Urinary bladder (tissue), 4 donors: ENCODE measurements around the gene ENOSF1. TPM values are rescaled to one million over a fixed set of nuclear protein-coding genes. Genes with fewer than 3 reads are reported as not detected.

Experiments
- DNase-seq: peaks from one replicate; pipeline ENCODE4 v3.0.0-alpha.2; 2015; ENCODE audit errors: extremely low spot score
- H3K27ac ChIP-seq: one replicate; pipeline ENCODE4 v1.5.1; 2013; ENCODE audit warnings: low read depth, mild to moderate bottlenecking, moderate library complexity
- H3K36me3 ChIP-seq: one replicate; pipeline ENCODE4 v1.6.1; 2013; ENCODE audit warnings: mild to moderate bottlenecking, moderate library complexity; ENCODE audit not compliant: insufficient read depth
- H3K4me1 ChIP-seq: one replicate; pipeline ENCODE4 v1.6.1; 2013; ENCODE audit warnings: mild to moderate bottlenecking, moderate library complexity; ENCODE audit not compliant: insufficient read depth
- H3K4me3 ChIP-seq: one replicate; pipeline ENCODE4 v1.5.1; 2013; ENCODE audit warnings: low read depth, low read length
- WGBS: extraction: QIAGEN DNeasy Blood & Tissue Kit; methylation state at CpG from one replicate; pipeline ENCODE4 v1.1.7; 2013; 5-methylcytosine and 5-hydroxymethylcytosine counted together
- polyA plus RNA-seq: library from polyadenylated mRNA; stranded (reverse); fragments of 200-250 nt; gene quantifications from one replicate; pipeline ENCODE4 v1.2.3, GENCODE V29; 2013
- total RNA-seq: library from RNA; depleted of rRNA; stranded (reverse); fragments of >200 nt; gene quantifications from one replicate; pipeline ENCODE4 v1.2.3, GENCODE V29; 2014
- donor health status: healthy with polysubstance abuse.
- donor health status: healthy.

ENOSF1 gene
- total and polyA plus RNA-seq, 2 donors, result 26.3 to 53.0 TPM

- H3K4me3 ChIP-seq, result no peak overlapping the region
- 94% methylated on average over 4 of the region's 4 CpGs for WGBS
- peaks cover 2% of the 10 kb centered on the region for H3K36me3 ChIP-seq
- DNase-seq, result no peak
- no peak overlapping the region for H3K27ac ChIP-seq
- no peaks in the 10 kb centered on the region for H3K4me1 ChIP-seq
These were observed 4.6 kb upstream of the ENOSF1 start for GRCh38 chr18:717003-717402.

- WGBS, result 77% methylated on average over 1 of the region's 1 CpG
- Histone ChIP-seq H3K4me3 (no peak overlapping the region), H3K27ac (no peak overlapping the region), H3K4me1 (no peaks in the 10 kb centered on the region), H3K36me3 (peaks cover 2% of the 10 kb centered on the region)
- DNase-seq, result no peak
These were observed 3.2 kb upstream of the ENOSF1 start for GRCh38 chr18:715626-716025.

- Histone ChIP-seq H3K27ac (peak overlapping the region; percentile 11), H3K36me3 (no peaks in the 10 kb centered on the region), H3K4me1 (no peaks in the 10 kb centered on the region), H3K4me3 (no peak overlapping the region)
- DNase-seq, result no peak
- 83% methylated on average over 23 of the region's 23 CpGs for WGBS
These were observed 683 bp upstream of the ENOSF1 start for GRCh38 chr18:713135-713490.

- no peaks in the 10 kb centered on the region for H3K36me3 ChIP-seq
- WGBS, result under 1% methylated on average over 42 of the region's 42 CpGs
- DNase-seq, result peak; percentile 45
- H3K4me3 ChIP-seq, result peak overlapping the region; percentile 69
- no peaks in the 10 kb centered on the region for H3K4me1 ChIP-seq
- peak overlapping the region; percentile 72 for H3K27ac ChIP-seq
These were observed 601 bp downstream of the ENOSF1 start for GRCh38 chr18:711657-712400.

- no peak for DNase-seq
- 10% methylated on average over 8 of the region's 8 CpGs for WGBS
- H3K4me1 ChIP-seq, result no peaks in the 10 kb centered on the region
- H3K27ac ChIP-seq, result no peak overlapping the region
- no peaks in the 10 kb centered on the region for H3K36me3 ChIP-seq
- H3K4me3 ChIP-seq, result peak overlapping the region; percentile 69
These were observed 1.1 kb downstream of the ENOSF1 start for GRCh38 chr18:711310-711656.

- Histone ChIP-seq H3K27ac (no peak overlapping the region), H3K4me1 (no peaks in the 10 kb centered on the region), H3K4me3 (no peak overlapping the region), H3K36me3 (no peaks in the 10 kb centered on the region)
- 78% methylated on average over 3 of the region's 3 CpGs for WGBS
- no peak for DNase-seq
These were observed 1.8 kb downstream of the ENOSF1 start for GRCh38 chr18:710418-711300.

- WGBS, result 77% methylated on average over 1 of the region's 1 CpG
- Histone ChIP-seq H3K27ac (no peak overlapping the region), H3K4me3 (no peak overlapping the region), H3K4me1 (no peaks in the 10 kb centered on the region), H3K36me3 (peaks cover 1% of the 10 kb centered on the region)
- DNase-seq, result no peak
These were observed 2.7 kb downstream of the ENOSF1 start for GRCh38 chr18:709771-710170.

- H3K36me3 ChIP-seq, result peaks cover 1% of the 10 kb centered on the region
- H3K27ac ChIP-seq, result no peak overlapping the region
- 96% methylated on average over 10 of the region's 10 CpGs for WGBS
- no peak overlapping the region for H3K4me3 ChIP-seq
- DNase-seq, result no peak
- H3K4me1 ChIP-seq, result no peaks in the 10 kb centered on the region
These were observed 4.3 kb downstream of the ENOSF1 start for GRCh38 chr18:708096-708495.

GRCh38 chr18:706405-706804, 6.0 kb downstream of the ENOSF1 start:
- H3K4me3 ChIP-seq, result no peak overlapping the region
- H3K4me1 ChIP-seq, result no peaks in the 10 kb centered on the region
- no peak overlapping the region for H3K27ac ChIP-seq
- no peak for DNase-seq
- 92% methylated on average over 8 of the region's 8 CpGs for WGBS
- H3K36me3 ChIP-seq, result peaks cover 1% of the 10 kb centered on the region

- WGBS, result 52% methylated on average over 8 of the region's 8 CpGs
- Histone ChIP-seq H3K27ac (peak overlapping the region; percentile 24), H3K4me3 (no peak overlapping the region), H3K36me3 (peaks cover 1% of the 10 kb centered on the region), H3K4me1 (no peaks in the 10 kb centered on the region)
- DNase-seq, result no peak
These were observed 9.0 kb downstream of the ENOSF1 start for GRCh38 chr18:703213-703967.

- H3K36me3 ChIP-seq, result no peaks in the 10 kb centered on the region
- no peaks in the 10 kb centered on the region for H3K4me1 ChIP-seq
- WGBS, result 91% methylated on average over 10 of the region's 10 CpGs
- H3K27ac ChIP-seq, result no peak overlapping the region
- no peak overlapping the region for H3K4me3 ChIP-seq
- no peak for DNase-seq
These were observed 14.6 kb downstream of the ENOSF1 start for GRCh38 chr18:697800-698199.

GRCh38 chr18:697012-697411, 15.4 kb downstream of the ENOSF1 start:
- Histone ChIP-seq H3K36me3 (no peaks in the 10 kb centered on the region), H3K4me1 (no peaks in the 10 kb centered on the region), H3K4me3 (no peak overlapping the region), H3K27ac (no peak overlapping the region)
- no peak for DNase-seq
- WGBS, result 97% methylated on average over 4 of the region's 4 CpGs

- Histone ChIP-seq H3K4me3 (no peak overlapping the region), H3K4me1 (no peaks in the 10 kb centered on the region), H3K36me3 (no peaks in the 10 kb centered on the region), H3K27ac (no peak overlapping the region)
- 51% methylated on average over 8 of the region's 8 CpGs for WGBS
- DNase-seq, result no peak
These were observed 18.8 kb downstream of the ENOSF1 start for GRCh38 chr18:693466-694187.
